Breast epithelium (tissue), 3 donors: Measurements from ENCODE around the gene ZBED4.

Experiments used
- POLR2A ChIP-seq: fragments of 450-650 bp; IDR thresholded peaks from one replicate; pipeline ENCODE4 v1.6.1; 2016; ENCODE audit warnings: antibody characterized with exemption, mild to moderate bottlenecking, moderate library complexity
- POLR2AphosphoS5 ChIP-seq, 3 donors: sonication (generic); formaldehyde crosslinking; IDR thresholded peaks; one replicate each; pipeline ENCODE4 v1.6.1; 2017; ENCODE audit warnings: antibody characterized with exemption in 3 of 3
- TF ChIP-seq, protein P1 (sequence below), 3 donors: fragments of 450-650 bp; IDR thresholded peaks; one replicate each; pipeline ENCODE4 v1.5.1; 2016 to 2017; ENCODE audit warnings: antibody characterized with exemption in 3 of 3, mild to moderate bottlenecking in 3 of 3, moderate library complexity in 3 of 3

DNA sequence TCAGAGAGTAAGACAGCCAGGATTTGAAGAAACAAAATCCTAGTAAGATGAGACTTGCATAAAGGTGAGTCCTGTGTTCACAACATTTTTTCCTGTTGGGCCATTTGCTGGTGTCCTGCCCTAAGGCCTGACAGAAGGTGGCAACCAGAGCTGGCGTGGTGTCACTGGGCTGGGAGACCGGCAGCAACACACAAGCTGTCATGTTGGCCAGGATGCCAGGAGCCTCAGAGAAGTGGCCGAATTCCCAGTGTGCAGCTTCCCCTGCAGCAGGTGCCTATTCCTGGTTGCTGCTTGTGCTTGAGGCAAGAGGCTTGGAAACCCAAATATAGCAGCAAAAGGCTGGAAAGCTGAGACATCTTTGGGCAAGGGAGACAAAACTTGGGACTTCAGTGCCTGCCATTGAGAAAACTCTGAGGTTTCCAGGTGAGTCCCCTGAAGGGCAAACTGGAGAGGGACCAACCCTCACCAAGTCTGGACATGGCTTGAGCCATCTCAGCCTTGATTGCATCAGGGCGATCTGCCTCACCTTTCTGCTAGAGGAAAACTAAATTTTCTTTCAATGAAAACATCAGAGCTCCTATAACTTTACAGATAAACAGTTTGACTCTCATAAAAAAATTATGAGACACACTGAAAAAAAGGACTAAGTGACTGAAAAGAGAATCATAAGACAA is 38.7 kb downstream of the ZBED4 start:
- TF ChIP-seq, protein P1, sequence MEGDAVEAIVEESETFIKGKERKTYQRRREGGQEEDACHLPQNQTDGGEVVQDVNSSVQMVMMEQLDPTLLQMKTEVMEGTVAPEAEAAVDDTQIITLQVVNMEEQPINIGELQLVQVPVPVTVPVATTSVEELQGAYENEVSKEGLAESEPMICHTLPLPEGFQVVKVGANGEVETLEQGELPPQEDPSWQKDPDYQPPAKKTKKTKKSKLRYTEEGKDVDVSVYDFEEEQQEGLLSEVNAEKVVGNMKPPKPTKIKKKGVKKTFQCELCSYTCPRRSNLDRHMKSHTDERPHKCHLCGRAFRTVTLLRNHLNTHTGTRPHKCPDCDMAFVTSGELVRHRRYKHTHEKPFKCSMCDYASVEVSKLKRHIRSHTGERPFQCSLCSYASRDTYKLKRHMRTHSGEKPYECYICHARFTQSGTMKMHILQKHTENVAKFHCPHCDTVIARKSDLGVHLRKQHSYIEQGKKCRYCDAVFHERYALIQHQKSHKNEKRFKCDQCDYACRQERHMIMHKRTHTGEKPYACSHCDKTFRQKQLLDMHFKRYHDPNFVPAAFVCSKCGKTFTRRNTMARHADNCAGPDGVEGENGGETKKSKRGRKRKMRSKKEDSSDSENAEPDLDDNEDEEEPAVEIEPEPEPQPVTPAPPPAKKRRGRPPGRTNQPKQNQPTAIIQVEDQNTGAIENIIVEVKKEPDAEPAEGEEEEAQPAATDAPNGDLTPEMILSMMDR (IDR thresholded peaks at IDR 0.05), result no peak
- TF ChIP-seq POLR2AphosphoS5 (IDR thresholded peaks at IDR 0.05), result no peak
- TF ChIP-seq POLR2A, result no peak
